GM21737 (cell line): Measurements from ENCODE around the gene TUBB3.
"Not testable (repeated sequence)": the region's sequence is repeated elsewhere in the genome, so short reads cannot be mapped to it uniquely, and the experiment has no call there.

Experiments
- ATAC-seq: cut with Tn5 transposase; IDR thresholded peaks from one replicate; pipeline ENCODE4 v1.9.1; 2021; ENCODE audit warnings: mild to moderate bottlenecking, moderate library complexity; ENCODE audit not compliant: unreplicated experiment

Gene TUBB3

GRCh38 chr16:89922884-89923639 lies at the start of gene TUBB3:
TUBB3 (plus strand) TSS chr16:89923342; CDS start chr16:89923402, 60 bp downstream.
- ATAC-seq, result no peak

GRCh38 chr16:89873972-89874689 lies 49.0 kb upstream of the TUBB3 start:
- peak; percentile 67 for ATAC-seq

GRCh38 chr16:89879123-89879522 lies 44.0 kb upstream of the TUBB3 start:
- not testable (repeated sequence) for ATAC-seq

GRCh38 chr16:89880477-89881367 lies 42.4 kb upstream of the TUBB3 start:
- no peak for ATAC-seq

- no peak for ATAC-seq
Measured at GRCh38 chr16:89881368-89881730, 41.8 kb upstream of the TUBB3 start.

- no peak for ATAC-seq
Measured at GRCh38 chr16:89883346-89884040, 39.6 kb upstream of the TUBB3 start.

GRCh38 chr16:89884041-89884421 lies 39.1 kb upstream of the TUBB3 start:
- ATAC-seq, result no peak

GRCh38 chr16:89887243-89887642 lies 35.9 kb upstream of the TUBB3 start:
- ATAC-seq, result no peak

GRCh38 chr16:89890200-89890599 lies 32.9 kb upstream of the TUBB3 start:
- no peak for ATAC-seq

- ATAC-seq, result no peak
Measured at GRCh38 chr16:89890886-89891657, 32.1 kb upstream of the TUBB3 start.

GRCh38 chr16:89892055-89892630 lies 31.0 kb upstream of the TUBB3 start:
- no peak for ATAC-seq

GRCh38 chr16:89892635-89893034 lies 30.5 kb upstream of the TUBB3 start:
- no peak for ATAC-seq

- ATAC-seq, result no peak
Measured at GRCh38 chr16:89893642-89894548, 29.2 kb upstream of the TUBB3 start.

- ATAC-seq, result no peak
Measured at GRCh38 chr16:89895482-89896250, 27.5 kb upstream of the TUBB3 start.

- ATAC-seq, result no peak
Measured at GRCh38 chr16:89897204-89897603, 25.9 kb upstream of the TUBB3 start.

- no peak for ATAC-seq
Measured at GRCh38 chr16:89898201-89898967, 24.8 kb upstream of the TUBB3 start.

- no peak for ATAC-seq
Measured at GRCh38 chr16:89899879-89900481, 23.2 kb upstream of the TUBB3 start.
